ENCODE data around the gene PRELID2. TPM values are rescaled to one million over a fixed set of nuclear protein-coding genes. Genes with fewer than 3 reads are reported as not detected.

The PRELID2 gene
- total and polyA plus RNA-seq, 2 donors from 2014 or later: 3.8 to 12.1 TPM

GRCh38 chr5:145793574-145793973 is 41.6 kb downstream of the PRELID2 start:
- FAIRE-seq (no peak), DNase-seq (no peak)
- Histone ChIP-seq H3K4me1 (ENCODE audit: control insufficient read depth in 2 of 3, insufficient read depth in 2 of 3, low read depth in 1 of 3, low read length in 3 of 3) (no peaks in the 10 kb centered on the region), H3K36me3 (ENCODE audit: control insufficient read depth in 2 of 3, insufficient read depth in 3 of 3, low read length in 3 of 3) (no peaks in the 10 kb centered on the region), H3K9ac (ENCODE audit: low read length in 3 of 3) (no peak overlapping the region), H3K4me3 (ENCODE audit: low read length in 3 of 3) (no peak overlapping the region), H3K27me3 (ENCODE audit: control insufficient read depth, insufficient read depth, low read length) (no peaks in the 10 kb centered on the region), H3K9me3 (ENCODE audit: control insufficient read depth in 2 of 3, insufficient read depth in 1 of 3, low read length in 3 of 3) (no peaks in the 10 kb centered on the region), H3K27ac (ENCODE audit: low read depth in 2 of 2, low read length in 2 of 2) (no peak overlapping the region)
- TF ChIP-seq CTCF (IDR thresholded peaks at IDR 0.05; ENCODE audit: borderline replicate concordance, extremely low read depth, insufficient read depth): no peak
- intact Hi-C loops (cut with DNase I): no loop called here

GRCh38 chr5:145792840-145793239 is 42.3 kb downstream of the PRELID2 start:
- no peaks in the 10 kb centered on the region for H3K27me3 ChIP-seq (ENCODE audit: control insufficient read depth, insufficient read depth, low read length)
- H3K27ac ChIP-seq (ENCODE audit: low read depth in 2 of 2, low read length in 2 of 2): no peak overlapping the region
- intact Hi-C loops (cut with DNase I): no loop called here
- FAIRE-seq (no peak), DNase-seq (no peak)
- no peaks in the 10 kb centered on the region for H3K36me3 ChIP-seq (ENCODE audit: control insufficient read depth in 2 of 3, insufficient read depth in 3 of 3, low read length in 3 of 3)
- no peak for TF ChIP-seq CTCF (IDR thresholded peaks at IDR 0.05; ENCODE audit: borderline replicate concordance, extremely low read depth, insufficient read depth)
- H3K9me3 ChIP-seq (ENCODE audit: control insufficient read depth in 2 of 3, insufficient read depth in 1 of 3, low read length in 3 of 3): no peaks in the 10 kb centered on the region
- H3K9ac ChIP-seq (ENCODE audit: low read length in 3 of 3): no peak overlapping the region
- H3K4me1 ChIP-seq (ENCODE audit: control insufficient read depth in 2 of 3, insufficient read depth in 2 of 3, low read depth in 1 of 3, low read length in 3 of 3): no peaks in the 10 kb centered on the region
- no peak overlapping the region for H3K4me3 ChIP-seq (ENCODE audit: low read length in 3 of 3)

GRCh38 chr5:145791866-145792265 is 43.3 kb downstream of the PRELID2 start:
- H3K9ac ChIP-seq (ENCODE audit: low read length in 3 of 3): no peak overlapping the region
- H3K4me3 ChIP-seq (ENCODE audit: low read length in 3 of 3): no peak overlapping the region
- H3K27me3 ChIP-seq (ENCODE audit: control insufficient read depth, insufficient read depth, low read length): no peaks in the 10 kb centered on the region
- H3K9me3 ChIP-seq (ENCODE audit: control insufficient read depth in 2 of 3, insufficient read depth in 1 of 3, low read length in 3 of 3): no peaks in the 10 kb centered on the region
- H3K4me1 ChIP-seq (ENCODE audit: control insufficient read depth in 2 of 3, insufficient read depth in 2 of 3, low read depth in 1 of 3, low read length in 3 of 3): no peaks in the 10 kb centered on the region
- intact Hi-C loops (cut with DNase I): no loop called here
- no peak for DNase-seq
- H3K36me3 ChIP-seq (ENCODE audit: control insufficient read depth in 2 of 3, insufficient read depth in 3 of 3, low read length in 3 of 3): no peaks in the 10 kb centered on the region
- no peak for FAIRE-seq
- TF ChIP-seq CTCF (IDR thresholded peaks at IDR 0.05; ENCODE audit: borderline replicate concordance, extremely low read depth, insufficient read depth): no peak
- no peak overlapping the region for H3K27ac ChIP-seq (ENCODE audit: low read depth in 2 of 2, low read length in 2 of 2)

GRCh38 chr5:145787996-145788395 is 47.1 kb downstream of the PRELID2 start:
- Histone ChIP-seq H3K27me3 (ENCODE audit: control insufficient read depth, insufficient read depth, low read length) (no peaks in the 10 kb centered on the region), H3K4me1 (ENCODE audit: control insufficient read depth in 2 of 3, insufficient read depth in 2 of 3, low read depth in 1 of 3, low read length in 3 of 3) (no peaks in the 10 kb centered on the region), H3K9me3 (ENCODE audit: control insufficient read depth in 2 of 3, insufficient read depth in 1 of 3, low read length in 3 of 3) (no peaks in the 10 kb centered on the region), H3K9ac (ENCODE audit: low read length in 3 of 3) (no peak overlapping the region), H3K27ac (ENCODE audit: low read depth in 2 of 2, low read length in 2 of 2) (no peak overlapping the region), H3K36me3 (ENCODE audit: control insufficient read depth in 2 of 3, insufficient read depth in 3 of 3, low read length in 3 of 3) (no peaks in the 10 kb centered on the region), H3K4me3 (ENCODE audit: low read length in 3 of 3) (no peak overlapping the region)
- TF ChIP-seq CTCF (IDR thresholded peaks at IDR 0.05; ENCODE audit: borderline replicate concordance, extremely low read depth, insufficient read depth): no peak
- intact Hi-C loops (cut with DNase I): no loop called here
- DNase-seq (no peak), FAIRE-seq (no peak)
